Caco-2 (cell line): ENCODE measurements around the gene CNTN2. TPM values are rescaled to one million over a fixed set of nuclear protein-coding genes. Genes with fewer than 3 reads are reported as not detected.

Experiments
- BruUV-seq: library from RNA; stranded (reverse); fragments of 400-500 nt; replicated peaks from 2 replicates; lab custom pipeline; 2021; lab: Mats Ljungman, UMichigan
- CTCF ChIA-PET: fragments of 300-600 bp; sonication (Branson Sonifier 250); formaldehyde crosslinking; loops from one replicate; lab custom pipeline; 2022; ENCODE audit warnings: antibody characterized with exemption; lab: Charles Lee
- POLR2A ChIA-PET: fragments of 300-600 bp; sonication (Branson Sonifier 250); formaldehyde crosslinking; loops from one replicate; lab custom pipeline; 2022; ENCODE audit warnings: antibody characterized with exemption; lab: Charles Lee
- DNase-seq, 2 experiments: peaks; one replicate each; pipeline versions ENCODE4 v3.0.0 to v3.0.0-alpha.2; 2020 to 2022
- H3K27me3 ChIP-seq: replicated peaks from 2 replicates; pipeline ENCODE4 v1.6.0; 2011; ENCODE audit warnings: low read length; ENCODE audit not compliant: control insufficient read depth, insufficient read depth
- H3K36me3 ChIP-seq: 2 replicates; pipeline ENCODE4 v1.5.1; 2011; ENCODE audit warnings: low read length; ENCODE audit not compliant: control insufficient read depth, insufficient read depth
- H3K4me1 ChIP-seq: fragments of 250-450 bp; sonication (Bioruptor Pico); 2 replicates; pipeline ENCODE4 v1.5.1; 2020; ENCODE audit warnings: mild to moderate bottlenecking
- H3K4me3 ChIP-seq: 2 replicates; pipeline ENCODE4 v1.5.1; 2011; ENCODE audit warnings: low read depth, mild to moderate bottlenecking, control low read depth, low read length
- H3K9me3 ChIP-seq: fragments of 250-450 bp; sonication (Bioruptor Pico); 2 replicates; pipeline ENCODE4 v1.5.1; 2020; ENCODE audit warnings: mild to moderate bottlenecking, moderate library complexity
- H3K27ac Mint-ChIP-seq: one replicate; pipeline ENCODE4 v1.8.0; 2022; ENCODE audit warnings: mixed read lengths; ENCODE audit not compliant: unreplicated experiment
- H3K27me3 Mint-ChIP-seq: one replicate; pipeline ENCODE4 v1.8.0; 2022; ENCODE audit warnings: mixed read lengths; ENCODE audit not compliant: insufficient read depth, unreplicated experiment
- H3K36me3 Mint-ChIP-seq: one replicate; pipeline ENCODE4 v1.8.0; 2022; ENCODE audit warnings: mild to moderate bottlenecking, mixed read lengths; ENCODE audit not compliant: insufficient read depth, unreplicated experiment
- H3K4me1 Mint-ChIP-seq: one replicate; pipeline ENCODE4 v1.8.0; 2022; ENCODE audit warnings: low read depth, mixed read lengths; ENCODE audit not compliant: unreplicated experiment
- H3K4me3 Mint-ChIP-seq: one replicate; pipeline ENCODE4 v1.8.0; 2022; ENCODE audit warnings: mild to moderate bottlenecking, moderate library complexity, mixed read lengths; ENCODE audit not compliant: unreplicated experiment
- H3K9me3 Mint-ChIP-seq: one replicate; pipeline ENCODE4 v1.8.0; 2022; ENCODE audit warnings: mixed read lengths; ENCODE audit not compliant: unreplicated experiment
- intact Hi-C: fragments of 100-400 bp; cut with micrococcal nuclease; formaldehyde crosslinking; loops from one replicate; pipeline ENCODE4 v1.10.0; 2022; ENCODE audit not compliant: unreplicated experiment
- total RNA-seq: library from RNA; stranded (reverse); gene quantifications from 2 replicates; pipeline ENCODE4 v1.2.3, GENCODE V29; 2022
- TF ChIP-seq, protein P1 (sequence below), 2 experiments: fragments of 200-600 bp in 1 of 2; IDR thresholded peaks; 1 replicate in 1 of 2; 2 replicates in 1 of 2; pipeline versions ENCODE4 v1.5.1 to v1.8.0; 2011 to 2022; ENCODE audit warnings: antibody characterized with exemption in 1 of 2, control low read depth in 1 of 2, inconsistent platforms in 1 of 2, low read depth in 1 of 2, low read length in 1 of 2, mild to moderate bottlenecking in 1 of 2, moderate library complexity in 1 of 2; ENCODE audit not compliant: insufficient read depth in 1 of 2, severe bottlenecking in 1 of 2, unreplicated experiment in 1 of 2

The CNTN2 gene
- total RNA-seq, 1 experiment from 2014 or later, result not detected

- Histone ChIP-seq H3K36me3 (no peaks in the 10 kb centered on the region), H3K27me3 (no peaks in the 10 kb centered on the region), H3K9me3 (no peaks in the 10 kb centered on the region), H3K4me3 (no peak overlapping the region), H3K4me1 (peaks cover 7% of the 10 kb centered on the region; the same call in 1 of the 2 replicates)
- CTCF ChIA-PET, result interaction anchor here (0.6 to 0.8 kb wide), 2 partner anchors 13 to 583 kb away, joined by 3 read pairs; no protein-coding TSS in a partner anchor
- BruUV-seq, result no TSS peak
- Mint-ChIP-seq H3K27ac (no peak overlapping the region), H3K4me3 (no peak overlapping the region), H3K27me3 (no peaks in the 10 kb centered on the region), H3K36me3 (no peaks in the 10 kb centered on the region), H3K4me1 (no peaks in the 10 kb centered on the region), H3K9me3 (no peaks in the 10 kb centered on the region)
- DNase-seq, result no peak
- POLR2A ChIA-PET, result no interaction called here
- intact Hi-C loops, result no loop called here
- TF ChIP-seq, protein P1, sequence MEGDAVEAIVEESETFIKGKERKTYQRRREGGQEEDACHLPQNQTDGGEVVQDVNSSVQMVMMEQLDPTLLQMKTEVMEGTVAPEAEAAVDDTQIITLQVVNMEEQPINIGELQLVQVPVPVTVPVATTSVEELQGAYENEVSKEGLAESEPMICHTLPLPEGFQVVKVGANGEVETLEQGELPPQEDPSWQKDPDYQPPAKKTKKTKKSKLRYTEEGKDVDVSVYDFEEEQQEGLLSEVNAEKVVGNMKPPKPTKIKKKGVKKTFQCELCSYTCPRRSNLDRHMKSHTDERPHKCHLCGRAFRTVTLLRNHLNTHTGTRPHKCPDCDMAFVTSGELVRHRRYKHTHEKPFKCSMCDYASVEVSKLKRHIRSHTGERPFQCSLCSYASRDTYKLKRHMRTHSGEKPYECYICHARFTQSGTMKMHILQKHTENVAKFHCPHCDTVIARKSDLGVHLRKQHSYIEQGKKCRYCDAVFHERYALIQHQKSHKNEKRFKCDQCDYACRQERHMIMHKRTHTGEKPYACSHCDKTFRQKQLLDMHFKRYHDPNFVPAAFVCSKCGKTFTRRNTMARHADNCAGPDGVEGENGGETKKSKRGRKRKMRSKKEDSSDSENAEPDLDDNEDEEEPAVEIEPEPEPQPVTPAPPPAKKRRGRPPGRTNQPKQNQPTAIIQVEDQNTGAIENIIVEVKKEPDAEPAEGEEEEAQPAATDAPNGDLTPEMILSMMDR (IDR thresholded peaks at IDR 0.05; ENCODE audit: insufficient read depth in 1 of 2, low read depth in 1 of 2, low read length in 1 of 2, severe bottlenecking in 1 of 2, unreplicated experiment in 1 of 2), result no peak
These were observed 31.5 kb downstream of the CNTN2 start for GRCh38 chr1:205074513-205074912.

- Mint-ChIP-seq H3K9me3 (no peaks in the 10 kb centered on the region), H3K27ac (no peak overlapping the region), H3K4me3 (no peak overlapping the region), H3K27me3 (no peaks in the 10 kb centered on the region), H3K4me1 (no peaks in the 10 kb centered on the region), H3K36me3 (no peaks in the 10 kb centered on the region)
- Histone ChIP-seq H3K9me3 (no peaks in the 10 kb centered on the region), H3K27me3 (no peaks in the 10 kb centered on the region), H3K36me3 (no peaks in the 10 kb centered on the region), H3K4me1 (peaks cover 7% of the 10 kb centered on the region; the same call in 1 of the 2 replicates), H3K4me3 (no peak overlapping the region)
- no peak for DNase-seq
- BruUV-seq, result no TSS peak
- ChIA-PET CTCF (interaction anchor here (0.6 to 2.0 kb wide), 4 partner anchors 14 to 322 kb away, joined by 3 to 8 read pairs (median 4); no protein-coding TSS in a partner anchor), POLR2A (no interaction called here)
- TF ChIP-seq, protein P1 (IDR thresholded peaks at IDR 0.05; ENCODE audit: insufficient read depth in 1 of 2, low read depth in 1 of 2, low read length in 1 of 2, severe bottlenecking in 1 of 2, unreplicated experiment in 1 of 2), result no peak
- intact Hi-C loops, result no loop called here
These were observed 32.7 kb downstream of the CNTN2 start for GRCh38 chr1:205075642-205076155.

DNA sequence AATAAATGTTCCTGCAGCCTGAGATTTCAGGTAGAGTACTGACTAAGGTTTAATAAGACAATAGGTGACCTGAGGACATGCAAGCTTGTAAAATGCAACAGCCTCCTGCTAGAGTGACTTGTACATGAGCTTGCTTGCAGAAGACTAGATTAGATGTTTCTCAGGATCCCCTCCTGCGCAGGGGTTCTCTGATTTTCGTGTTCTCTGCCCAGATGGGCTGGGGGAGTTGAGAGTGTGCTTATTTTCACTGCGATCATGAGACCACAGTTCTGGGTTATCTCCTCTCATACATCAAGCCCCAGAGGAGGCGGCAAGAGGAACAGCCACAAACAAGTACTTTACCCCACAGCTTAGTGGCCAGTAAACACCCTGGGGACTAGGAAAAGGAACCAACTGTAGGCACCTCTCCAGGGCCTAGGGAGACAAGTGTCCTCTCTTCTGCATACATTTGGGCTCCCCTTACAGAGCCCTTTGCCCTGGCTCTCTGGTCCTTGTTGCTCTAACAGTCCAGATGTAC is 33.3 kb downstream of the CNTN2 start:
- no peaks in the 10 kb centered on the region for H3K9me3 Mint-ChIP-seq
- CTCF ChIA-PET, result interaction anchor here (0.6 to 2.0 kb wide), 4 partner anchors 15 to 322 kb away, joined by 3 to 8 read pairs (median 4); no protein-coding TSS in a partner anchor
- H3K4me3 Mint-ChIP-seq, result no peak overlapping the region
- no TSS peak for BruUV-seq
- no peaks in the 10 kb centered on the region for H3K27me3 ChIP-seq
- no peaks in the 10 kb centered on the region for H3K36me3 Mint-ChIP-seq
- no peak for DNase-seq
- H3K4me1 Mint-ChIP-seq, result no peaks in the 10 kb centered on the region
- POLR2A ChIA-PET, result no interaction called here
- no peak overlapping the region for H3K4me3 ChIP-seq
- intact Hi-C loops, result no loop called here
- H3K9me3 ChIP-seq, result no peaks in the 10 kb centered on the region
- H3K36me3 ChIP-seq, result no peaks in the 10 kb centered on the region
- peaks cover 7% of the 10 kb centered on the region; the same call in 1 of the 2 replicates for H3K4me1 ChIP-seq
- H3K27ac Mint-ChIP-seq, result no peak overlapping the region
- TF ChIP-seq, protein P1 (IDR thresholded peaks at IDR 0.05; ENCODE audit: insufficient read depth in 1 of 2, low read depth in 1 of 2, low read length in 1 of 2, severe bottlenecking in 1 of 2, unreplicated experiment in 1 of 2), result no peak
- H3K27me3 Mint-ChIP-seq, result no peaks in the 10 kb centered on the region
